HL-60 (cell line): ENCODE data around the gene MYH14.

Experiments
- DNase-seq, 2 experiments: peaks; one replicate each; pipeline ENCODE4 v3.0.0-alpha.2; 2010 to 2020; ENCODE audit warnings: low read depth in 1 of 2, low spot score in 1 of 2
- H3K27ac ChIP-seq: fragments of 250-450 bp; sonication (Bioruptor Pico); replicated peaks from 2 replicates; pipeline ENCODE4 v1.5.1; 2020; ENCODE audit warnings: mild to moderate bottlenecking, moderate library complexity
- H3K27me3 ChIP-seq: fragments of 250-450 bp; sonication (Bioruptor Pico); 2 replicates; pipeline ENCODE4 v1.5.1; 2021; ENCODE audit warnings: mild to moderate bottlenecking, moderate library complexity; ENCODE audit not compliant: insufficient read depth, poor library complexity, severe bottlenecking
- H3K4me3 ChIP-seq: replicated peaks from 2 replicates; pipeline ENCODE4 v1.5.1; 2011; ENCODE audit warnings: mild to moderate bottlenecking, control low read depth, low read length; ENCODE audit not compliant: insufficient read depth
- GABPA ChIP-seq: IDR thresholded peaks from 2 replicates; pipeline ENCODE4 v1.6.1; 2012; ENCODE audit warnings: low read depth
- POLR2AphosphoS5 ChIP-seq: IDR thresholded peaks from 2 replicates; pipeline ENCODE4 v1.6.1; 2012; ENCODE audit warnings: low read depth
- REST ChIP-seq: IDR thresholded peaks from 2 replicates; pipeline ENCODE4 v1.6.1; 2012; ENCODE audit warnings: low read depth; ENCODE audit not compliant: insufficient replicate concordance
- SPI1 ChIP-seq: IDR thresholded peaks from 2 replicates; pipeline ENCODE4 v1.6.1; 2012; ENCODE audit warnings: low read depth, mild to moderate bottlenecking, borderline replicate concordance
- TF ChIP-seq, protein P1 (sequence below): IDR thresholded peaks from one replicate; pipeline ENCODE4 v1.5.1; 2011; ENCODE audit warnings: low read length, control low read depth, inconsistent platforms; ENCODE audit not compliant: insufficient read depth

Gene MYH14

GRCh38 chr19:50268041-50268440, 64.6 kb downstream of the MYH14 start:
- H3K4me3 ChIP-seq: no peak overlapping the region
- no peak for TF ChIP-seq REST
- TF ChIP-seq GABPA: no peak
- TF ChIP-seq SPI1: no peak
- no peak for TF ChIP-seq POLR2AphosphoS5
- TF ChIP-seq, protein P1, sequence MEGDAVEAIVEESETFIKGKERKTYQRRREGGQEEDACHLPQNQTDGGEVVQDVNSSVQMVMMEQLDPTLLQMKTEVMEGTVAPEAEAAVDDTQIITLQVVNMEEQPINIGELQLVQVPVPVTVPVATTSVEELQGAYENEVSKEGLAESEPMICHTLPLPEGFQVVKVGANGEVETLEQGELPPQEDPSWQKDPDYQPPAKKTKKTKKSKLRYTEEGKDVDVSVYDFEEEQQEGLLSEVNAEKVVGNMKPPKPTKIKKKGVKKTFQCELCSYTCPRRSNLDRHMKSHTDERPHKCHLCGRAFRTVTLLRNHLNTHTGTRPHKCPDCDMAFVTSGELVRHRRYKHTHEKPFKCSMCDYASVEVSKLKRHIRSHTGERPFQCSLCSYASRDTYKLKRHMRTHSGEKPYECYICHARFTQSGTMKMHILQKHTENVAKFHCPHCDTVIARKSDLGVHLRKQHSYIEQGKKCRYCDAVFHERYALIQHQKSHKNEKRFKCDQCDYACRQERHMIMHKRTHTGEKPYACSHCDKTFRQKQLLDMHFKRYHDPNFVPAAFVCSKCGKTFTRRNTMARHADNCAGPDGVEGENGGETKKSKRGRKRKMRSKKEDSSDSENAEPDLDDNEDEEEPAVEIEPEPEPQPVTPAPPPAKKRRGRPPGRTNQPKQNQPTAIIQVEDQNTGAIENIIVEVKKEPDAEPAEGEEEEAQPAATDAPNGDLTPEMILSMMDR: no peak
- no peak for DNase-seq
- H3K27me3 ChIP-seq: no peaks in the 10 kb centered on the region
- no peak overlapping the region for H3K27ac ChIP-seq

DNA sequence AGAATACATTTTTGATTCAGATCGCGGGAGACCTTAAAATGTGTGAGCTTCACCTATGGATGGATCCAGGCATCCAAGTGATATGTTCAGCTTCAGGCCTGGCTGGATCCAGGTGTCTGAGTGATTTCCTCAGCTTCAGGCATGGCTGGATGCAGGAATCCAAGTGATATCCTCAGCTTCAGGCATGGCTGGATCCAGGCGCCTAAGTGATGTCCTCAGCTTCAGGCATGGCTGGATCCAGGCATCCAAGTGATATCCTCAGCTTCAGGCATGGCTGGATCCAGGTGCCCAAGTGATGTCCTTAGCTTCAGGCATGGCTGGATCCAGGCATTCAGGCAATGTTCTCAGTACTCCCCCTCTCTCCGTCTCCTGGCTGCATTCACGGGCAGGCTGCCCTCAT, 65.1 kb downstream of the MYH14 start:
- no peak for DNase-seq
- Histone ChIP-seq H3K4me3 (no peak overlapping the region), H3K27me3 (no peaks in the 10 kb centered on the region), H3K27ac (no peak overlapping the region)
- TF ChIP-seq POLR2AphosphoS5 (no peak), REST (no peak), SPI1 (no peak), GABPA (no peak)
- TF ChIP-seq, protein P1: no peak

GRCh38 chr19:50269653-50270052, 66.2 kb downstream of the MYH14 start:
- Histone ChIP-seq H3K27me3 (no peaks in the 10 kb centered on the region), H3K27ac (no peak overlapping the region), H3K4me3 (no peak overlapping the region)
- no peak for DNase-seq
- TF ChIP-seq, protein P1: no peak
- no peak for TF ChIP-seq SPI1
- TF ChIP-seq POLR2AphosphoS5: no peak
- TF ChIP-seq GABPA: no peak
- TF ChIP-seq REST: no peak
